ENCODE data around the gene CLSTN2.

GRCh38 chr3:140529096-140529495 is 594.1 kb downstream of the CLSTN2 start:
- TF ChIP-seq CTCF (IDR thresholded peaks at IDR 0.05; ENCODE audit: low read depth, low read length, poor library complexity, severe bottlenecking) = no peak
- no peak for TF ChIP-seq EZH2phosphoT487 (IDR thresholded peaks at IDR 0.05; ENCODE audit: borderline replicate concordance, low read length)

All from DOHH2 (cell line).